K562 (cell line): ENCODE data around the gene MARCKS. TPM values are rescaled to one million over a fixed set of nuclear protein-coding genes. Genes with fewer than 3 reads are reported as not detected.
A peak's percentile ranks its signal among the peaks of the same experiment; 100 is the strongest.

ENCODE experiments used
- FOXA3 ChIP-seq, 2 experiments: fragments of 450-650 bp in 1 of 2; sonication (generic) in 1 of 2; formaldehyde crosslinking; IDR thresholded peaks in 1 of 2; conservative IDR thresholded peaks in 1 of 2; 2 replicates each; pipeline versions ENCODE4 v1.4.0 to v1.8.0; 2020 to 2022; ENCODE audit warnings: mild to moderate bottlenecking in 2 of 2, missing genetic modification reagents in 1 of 2
- HNRNPL ChIP-seq: fragments of 200-400 bp; formaldehyde crosslinking; IDR thresholded peaks from 2 replicates; pipeline ENCODE4 v1.6.1; 2017; ENCODE audit warnings: low read depth, mild to moderate bottlenecking, low read length
- KLF1 ChIP-seq: fragments of 450-650 bp; IDR thresholded peaks from 2 replicates; pipeline ENCODE4 v1.6.1; 2016; ENCODE audit warnings: missing genetic modification characterization, missing compliant biosample characterization
- L3MBTL2 ChIP-seq: fragments of 450-650 bp; IDR thresholded peaks from 2 replicates; pipeline ENCODE4 v1.6.1; 2016; ENCODE audit warnings: mild to moderate bottlenecking, moderate library complexity
- MAZ ChIP-seq, 2 experiments: fragments of 450-650 bp in 1 of 2; sonication (generic) in 1 of 2; formaldehyde crosslinking; IDR thresholded peaks in 1 of 2; conservative IDR thresholded peaks in 1 of 2; 2 replicates each; pipeline versions ENCODE4 v1.4.0 to v1.5.0; 2020; ENCODE audit warnings: mild to moderate bottlenecking in 1 of 2, missing genetic modification reagents in 1 of 2
- MCM7 ChIP-seq, 2 experiments: fragments of 450-650 bp; IDR thresholded peaks; 2 replicates each; pipeline ENCODE4 v1.6.1; 2016 to 2018
- NFYB ChIP-seq: IDR thresholded peaks from 2 replicates; pipeline ENCODE4 v1.6.1; 2011; ENCODE audit warnings: mild to moderate bottlenecking, moderate library complexity; ENCODE audit not compliant: insufficient read length; ENCODE audit errors: extremely low read depth
- PBX2 ChIP-seq, 2 experiments: IDR thresholded peaks in 1 of 2; conservative IDR thresholded peaks in 1 of 2; 2 replicates each; pipeline ENCODE4 v1.6.1; 2016; ENCODE audit warnings: low read depth in 2 of 2, mild to moderate bottlenecking in 1 of 2, missing compliant biosample characterization in 1 of 2, missing genetic modification characterization in 1 of 2, moderate library complexity in 1 of 2
- RB1 ChIP-seq: fragments of 450-650 bp; IDR thresholded peaks from 2 replicates; pipeline ENCODE4 v1.6.1; 2017; ENCODE audit warnings: low read depth, mild to moderate bottlenecking
- SOX6 ChIP-seq: fragments of 450-650 bp; IDR thresholded peaks from 2 replicates; pipeline ENCODE4 v1.6.1; 2014; ENCODE audit warnings: mild to moderate bottlenecking
- SPI1 ChIP-seq: IDR thresholded peaks from 2 replicates; pipeline ENCODE4 v1.6.1; 2011; ENCODE audit warnings: low read depth, low read length, control low read depth, borderline replicate concordance
- STAT5B ChIP-seq: fragments of 250-450 bp; sonication (Bioruptor Pico); IDR thresholded peaks from 2 replicates; pipeline ENCODE4 v1.8.0; 2021; ENCODE audit warnings: mild to moderate bottlenecking, inconsistent platforms
- YY1 ChIP-seq, 3 experiments: IDR thresholded peaks; 2 replicates each; pipeline ENCODE4 v1.6.1; 2011; ENCODE audit warnings: low read length in 2 of 3, mild to moderate bottlenecking in 2 of 3, moderate library complexity in 2 of 3, borderline replicate concordance in 1 of 3, control low read depth in 1 of 3, low read depth in 1 of 3; ENCODE audit not compliant: insufficient read depth in 3 of 3, insufficient replicate concordance in 2 of 3, control insufficient read depth in 1 of 3, insufficient read length in 1 of 3; ENCODE audit errors: extremely low read depth in 1 of 3
- ZBTB9 ChIP-seq: fragments of 450-650 bp; formaldehyde crosslinking; IDR thresholded peaks from 2 replicates; pipeline ENCODE4 v1.4.0; 2020; ENCODE audit warnings: mild to moderate bottlenecking, moderate library complexity
- ZNF143 ChIP-seq: sonication (generic); formaldehyde crosslinking; IDR thresholded peaks from 2 replicates; pipeline ENCODE4 v1.9.0; 2022; ENCODE audit warnings: mild to moderate bottlenecking, missing genetic modification reagents
- polyA plus RNA-seq, 8 experiments: library from polyadenylated mRNA; depleted of rRNA in 4 of 8; stranded (reverse) in 5 of 8; unstranded in 3 of 8; fragments of >200 nt; fragmentation: Nextera tagmentation in 2 of 8; fragmentation: Illumina TruSeq in 1 of 8; extraction: Ambion mirVana in 2 of 8; extraction: Trizol in 1 of 8; gene quantifications; 2 replicates each; pipeline versions ENCODE4 v1.2.1 to v1.2.3, GENCODE V29; 2011 to 2014; ENCODE audit warnings: inconsistent platforms in 1 of 8, missing spikeins in 1 of 8
- total RNA-seq, 7 experiments: library from RNA; depleted of rRNA in 6 of 7; stranded (reverse); fragments of >200 nt in 6 of 7; fragmentation: Illumina TruSeq in 2 of 7; extraction: Trizol in 2 of 7; gene quantifications; 2 replicates each; pipeline versions ENCODE4 v1.2.1 to v1.2.3, GENCODE V29; 2011 to 2021; ENCODE audit warnings: low replicate concordance in 1 of 7
- TF ChIP-seq, protein P1 (sequence below): fragments of 200-400 bp; formaldehyde crosslinking; IDR thresholded peaks from 2 replicates; pipeline ENCODE4 v1.6.1; 2017; ENCODE audit warnings: mild to moderate bottlenecking, low read depth, low read length, moderate library complexity
- TF ChIP-seq, protein P2 (sequence below), 3 experiments: IDR thresholded peaks in 2 of 3; conservative IDR thresholded peaks in 1 of 3; 2 replicates each; pipeline ENCODE4 v1.5.1; 2011 to 2012; ENCODE audit warnings: low read length in 3 of 3, mild to moderate bottlenecking in 3 of 3, control low read depth in 2 of 3, improper control_type of control experiment in 1 of 3, inconsistent platforms in 1 of 3, low read depth in 1 of 3, mixed read lengths in 1 of 3, moderate library complexity in 1 of 3; ENCODE audit not compliant: insufficient read depth in 2 of 3

MARCKS gene
- total and polyA plus RNA-seq, 9 of the 15 experiments (the other 6 are each of a cell fraction or from before 2014, with no cell fraction given): 0.15 to 2.7 (median 1.0) TPM

DNA sequence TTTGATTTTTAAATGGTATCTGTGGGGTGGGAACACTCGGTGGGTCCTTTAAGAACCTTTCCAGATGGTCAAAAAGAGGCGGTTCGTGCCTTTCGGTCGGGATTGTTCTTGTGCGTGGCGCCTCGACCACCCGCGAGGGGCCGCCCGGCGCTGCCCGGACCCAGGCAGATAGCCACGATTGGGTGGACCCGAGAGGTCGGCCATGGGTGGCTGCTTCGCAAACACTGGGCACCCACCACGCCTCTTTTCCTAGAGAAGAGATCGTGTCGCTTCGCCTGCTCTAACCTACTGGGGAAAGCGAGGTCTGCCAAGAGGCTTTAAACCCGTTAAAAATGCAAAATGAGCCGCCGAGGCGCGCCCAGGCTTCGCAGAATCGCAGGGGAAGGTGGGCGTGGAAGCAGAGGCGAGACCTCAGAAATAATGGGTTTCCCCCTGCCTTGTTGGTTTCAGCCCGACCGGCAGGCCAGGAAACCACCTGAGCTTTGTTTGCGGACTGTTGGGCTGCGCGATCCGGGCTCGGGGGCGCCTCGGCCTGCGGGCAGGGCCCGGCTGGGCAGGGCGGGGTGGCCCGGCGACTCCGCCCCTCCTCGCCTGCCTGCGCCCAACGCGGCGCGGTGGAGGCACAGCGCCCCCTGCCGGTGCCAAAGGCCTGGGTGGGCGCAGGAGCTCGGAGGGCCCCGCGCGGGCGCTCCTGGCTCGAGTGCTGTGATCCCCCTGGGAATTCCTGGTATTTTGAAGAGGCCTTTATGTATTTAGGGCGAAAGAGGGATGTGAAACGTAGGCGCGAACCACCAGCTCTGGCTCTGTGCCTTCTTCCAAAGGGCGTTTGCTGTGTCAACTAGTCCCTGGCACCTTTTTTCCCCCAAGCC lies 1.6 kb downstream of the MARCKS start (continued):
- TF ChIP-seq ZBTB9 (CRISPR knock-in tag) (no peak), STAT5B (CRISPR knock-in tag) (no peak), SOX6 (peak; percentile 28; the same call in 1 of the 2 replicates), NFYB (no peak), MCM7 (IDR thresholded peaks at IDR 0.05) (no peak), SPI1 (no peak), KLF1 (tag) (peak; percentile 49; the same call in 1 of the 2 replicates), RB1 (peak; percentile 68; the same call in 1 of the 2 replicates), ZNF143 (CRISPR knock-in tag) (no peak), YY1 (IDR thresholded peaks at IDR 0.05; ENCODE audit: borderline replicate concordance in 1 of 3, control insufficient read depth in 1 of 3, extremely low read depth in 1 of 3, insufficient read depth in 3 of 3, insufficient read length in 1 of 3, insufficient replicate concordance in 2 of 3, low read depth in 1 of 3, low read length in 2 of 3) (peak in 1 of 3 experiments; percentile 65), FOXA3 (CRISPR knock-in tag; conservative IDR thresholded peaks at IDR 0.05 in 1 of 2, IDR thresholded peaks at IDR 0.05 in 1 of 2) (no peak), MAZ (CRISPR knock-in tag; conservative IDR thresholded peaks at IDR 0.05 in 1 of 2, IDR thresholded peaks at IDR 0.05 in 1 of 2) (peak in 1 of 2 experiments; percentile 71; a peak in 1 of 4 replicates), PBX2 (CRISPR knock-in tag; IDR thresholded peaks at IDR 0.05; ENCODE audit: low read depth) (no peak), PBX2 (tag; conservative IDR thresholded peaks at IDR 0.05; ENCODE audit: low read depth) (no peak), HNRNPL (peak; percentile 62; the same call in 1 of the 2 replicates), L3MBTL2 (peak; percentile 71)
- TF ChIP-seq, protein P1, sequence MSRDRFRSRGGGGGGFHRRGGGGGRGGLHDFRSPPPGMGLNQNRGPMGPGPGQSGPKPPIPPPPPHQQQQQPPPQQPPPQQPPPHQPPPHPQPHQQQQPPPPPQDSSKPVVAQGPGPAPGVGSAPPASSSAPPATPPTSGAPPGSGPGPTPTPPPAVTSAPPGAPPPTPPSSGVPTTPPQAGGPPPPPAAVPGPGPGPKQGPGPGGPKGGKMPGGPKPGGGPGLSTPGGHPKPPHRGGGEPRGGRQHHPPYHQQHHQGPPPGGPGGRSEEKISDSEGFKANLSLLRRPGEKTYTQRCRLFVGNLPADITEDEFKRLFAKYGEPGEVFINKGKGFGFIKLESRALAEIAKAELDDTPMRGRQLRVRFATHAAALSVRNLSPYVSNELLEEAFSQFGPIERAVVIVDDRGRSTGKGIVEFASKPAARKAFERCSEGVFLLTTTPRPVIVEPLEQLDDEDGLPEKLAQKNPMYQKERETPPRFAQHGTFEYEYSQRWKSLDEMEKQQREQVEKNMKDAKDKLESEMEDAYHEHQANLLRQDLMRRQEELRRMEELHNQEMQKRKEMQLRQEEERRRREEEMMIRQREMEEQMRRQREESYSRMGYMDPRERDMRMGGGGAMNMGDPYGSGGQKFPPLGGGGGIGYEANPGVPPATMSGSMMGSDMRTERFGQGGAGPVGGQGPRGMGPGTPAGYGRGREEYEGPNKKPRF: no peak
- TF ChIP-seq, protein P2, sequence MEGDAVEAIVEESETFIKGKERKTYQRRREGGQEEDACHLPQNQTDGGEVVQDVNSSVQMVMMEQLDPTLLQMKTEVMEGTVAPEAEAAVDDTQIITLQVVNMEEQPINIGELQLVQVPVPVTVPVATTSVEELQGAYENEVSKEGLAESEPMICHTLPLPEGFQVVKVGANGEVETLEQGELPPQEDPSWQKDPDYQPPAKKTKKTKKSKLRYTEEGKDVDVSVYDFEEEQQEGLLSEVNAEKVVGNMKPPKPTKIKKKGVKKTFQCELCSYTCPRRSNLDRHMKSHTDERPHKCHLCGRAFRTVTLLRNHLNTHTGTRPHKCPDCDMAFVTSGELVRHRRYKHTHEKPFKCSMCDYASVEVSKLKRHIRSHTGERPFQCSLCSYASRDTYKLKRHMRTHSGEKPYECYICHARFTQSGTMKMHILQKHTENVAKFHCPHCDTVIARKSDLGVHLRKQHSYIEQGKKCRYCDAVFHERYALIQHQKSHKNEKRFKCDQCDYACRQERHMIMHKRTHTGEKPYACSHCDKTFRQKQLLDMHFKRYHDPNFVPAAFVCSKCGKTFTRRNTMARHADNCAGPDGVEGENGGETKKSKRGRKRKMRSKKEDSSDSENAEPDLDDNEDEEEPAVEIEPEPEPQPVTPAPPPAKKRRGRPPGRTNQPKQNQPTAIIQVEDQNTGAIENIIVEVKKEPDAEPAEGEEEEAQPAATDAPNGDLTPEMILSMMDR (IDR thresholded peaks at IDR 0.05 in 2 of 3, conservative IDR thresholded peaks at IDR 0.05 in 1 of 3; ENCODE audit: insufficient read depth in 2 of 3, low read depth in 1 of 3, low read length in 3 of 3): peak; percentile 70 to 89 (median 79)
